VCaP (cell line): Measurements from ENCODE around the gene ARMC3.

Experiments
- H3K27ac ChIP-seq: fragments of 450-650 bp; 2 replicates; pipeline ENCODE4 v1.5.1; 2017
- TF ChIP-seq, protein P1 (sequence below): fragments of 450-650 bp; conservative IDR thresholded peaks from 2 replicates; pipeline ENCODE4 v1.5.1; 2017; ENCODE audit warnings: mild to moderate bottlenecking, moderate library complexity

Gene ARMC3

DNA sequence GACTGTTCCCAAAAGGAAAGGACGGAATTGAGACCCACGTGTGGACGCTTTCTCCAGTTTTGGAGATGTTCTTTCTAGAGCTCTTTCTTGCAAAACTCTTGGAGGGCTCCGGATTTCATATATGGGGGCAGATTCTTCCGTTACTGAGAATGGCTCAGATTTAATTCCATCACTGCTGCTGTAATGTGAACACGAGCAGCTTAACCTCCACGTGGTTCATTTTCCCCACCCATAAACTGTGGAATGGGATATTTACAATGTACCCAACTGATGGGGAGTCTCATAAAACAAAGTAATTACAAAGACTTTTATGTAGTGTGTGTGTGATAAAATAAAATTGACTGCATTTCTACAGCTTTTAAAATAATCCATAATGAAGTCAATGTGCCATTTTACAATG lies 152.4 kb downstream of the ARMC3 start:
- TF ChIP-seq, protein P1, sequence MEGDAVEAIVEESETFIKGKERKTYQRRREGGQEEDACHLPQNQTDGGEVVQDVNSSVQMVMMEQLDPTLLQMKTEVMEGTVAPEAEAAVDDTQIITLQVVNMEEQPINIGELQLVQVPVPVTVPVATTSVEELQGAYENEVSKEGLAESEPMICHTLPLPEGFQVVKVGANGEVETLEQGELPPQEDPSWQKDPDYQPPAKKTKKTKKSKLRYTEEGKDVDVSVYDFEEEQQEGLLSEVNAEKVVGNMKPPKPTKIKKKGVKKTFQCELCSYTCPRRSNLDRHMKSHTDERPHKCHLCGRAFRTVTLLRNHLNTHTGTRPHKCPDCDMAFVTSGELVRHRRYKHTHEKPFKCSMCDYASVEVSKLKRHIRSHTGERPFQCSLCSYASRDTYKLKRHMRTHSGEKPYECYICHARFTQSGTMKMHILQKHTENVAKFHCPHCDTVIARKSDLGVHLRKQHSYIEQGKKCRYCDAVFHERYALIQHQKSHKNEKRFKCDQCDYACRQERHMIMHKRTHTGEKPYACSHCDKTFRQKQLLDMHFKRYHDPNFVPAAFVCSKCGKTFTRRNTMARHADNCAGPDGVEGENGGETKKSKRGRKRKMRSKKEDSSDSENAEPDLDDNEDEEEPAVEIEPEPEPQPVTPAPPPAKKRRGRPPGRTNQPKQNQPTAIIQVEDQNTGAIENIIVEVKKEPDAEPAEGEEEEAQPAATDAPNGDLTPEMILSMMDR, result no peak
- peak overlapping the region; percentile 90 for H3K27ac ChIP-seq

- TF ChIP-seq, protein P1, result no peak
- peak overlapping the region; percentile 90 for H3K27ac ChIP-seq
Measured at GRCh38 chr10:23081221-23081750, 153.4 kb downstream of the ARMC3 start.

GRCh38 chr10:23081891-23082290 lies 154.0 kb downstream of the ARMC3 start:
- peak overlapping the region; percentile 90 for H3K27ac ChIP-seq
- TF ChIP-seq, protein P1, result no peak; the same call in 1 of the 2 replicates
